ENCODE measurements around the gene LACTBL1.
"Not testable (repeated sequence)": the region's sequence is repeated elsewhere in the genome, so short reads cannot be mapped to it uniquely, and the experiment has no call there.

LACTBL1 gene, protein sequence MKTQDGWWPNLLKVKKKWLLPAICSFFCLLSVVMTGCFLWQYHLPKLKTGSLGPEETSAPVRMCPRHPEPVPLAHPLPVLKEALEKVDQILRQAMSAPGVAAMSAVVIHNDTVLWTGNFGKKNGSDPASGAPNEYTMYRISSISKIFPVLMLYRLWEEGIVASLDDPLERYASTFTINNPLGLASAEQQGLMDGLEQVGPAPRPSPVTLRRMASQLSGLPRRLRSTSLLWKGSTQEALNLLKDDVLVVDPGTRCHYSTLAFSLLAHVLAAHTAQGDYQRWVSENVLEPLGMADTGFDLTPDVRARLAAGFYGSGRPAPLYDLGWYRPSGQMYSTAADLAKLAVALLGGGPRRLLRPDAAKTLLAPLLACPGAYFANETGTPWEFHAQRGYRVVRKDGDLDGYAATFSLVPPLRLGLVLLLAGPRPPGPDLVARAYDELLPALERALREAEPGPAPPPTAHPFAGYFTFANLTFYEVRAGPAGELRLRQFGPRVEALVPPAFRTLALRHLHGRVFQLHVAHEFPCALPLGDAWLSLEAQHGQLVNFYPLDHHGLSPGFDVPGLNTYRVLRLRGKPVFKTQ

DNA sequence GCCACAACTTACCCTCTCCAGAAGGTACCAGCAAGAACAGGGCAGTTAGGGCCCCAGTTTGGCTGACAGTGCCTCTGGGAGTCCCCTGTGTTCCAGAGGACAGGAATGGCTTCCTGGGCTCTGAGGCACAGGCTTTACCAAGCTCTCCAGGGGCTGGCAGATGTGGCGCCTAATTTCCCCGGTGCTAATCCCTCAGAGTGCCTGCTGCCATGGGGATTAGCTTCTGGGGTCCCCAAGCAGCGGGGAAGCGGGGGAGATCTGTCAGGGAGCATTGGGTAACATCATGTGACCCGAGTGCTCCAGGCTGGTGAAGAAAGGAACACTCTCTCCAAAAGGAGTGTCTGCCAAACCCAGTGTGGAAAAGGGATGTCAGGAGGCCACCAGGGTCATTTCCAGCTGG is at the start of gene LACTBL1:
Gene LACTBL1 (minus strand): TSS at position 107 of the 400 bp plus-strand sequence. CDS start 550 bp downstream, outside the sequence.
- DNase-seq = no peak

DNA sequence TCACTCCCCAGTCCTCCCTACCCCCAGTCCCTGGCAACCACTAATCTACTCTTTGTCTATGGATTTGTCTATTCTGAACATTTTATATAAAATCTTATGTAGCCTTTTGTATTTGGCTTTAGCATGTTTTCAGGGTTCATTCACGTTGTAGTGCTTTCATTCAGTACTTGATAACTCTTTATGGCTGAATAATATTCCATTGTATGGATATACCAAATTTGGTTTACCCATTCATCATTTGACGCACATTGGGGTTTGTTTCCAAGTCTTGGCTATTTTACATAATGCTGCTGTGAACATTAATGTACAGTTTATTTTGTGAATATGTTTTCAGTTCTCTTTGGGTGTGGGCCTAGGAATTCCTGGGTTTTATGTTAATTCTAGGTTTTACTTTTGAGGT is 49.2 kb upstream of the LACTBL1 start:
- no peak for DNase-seq

DNA sequence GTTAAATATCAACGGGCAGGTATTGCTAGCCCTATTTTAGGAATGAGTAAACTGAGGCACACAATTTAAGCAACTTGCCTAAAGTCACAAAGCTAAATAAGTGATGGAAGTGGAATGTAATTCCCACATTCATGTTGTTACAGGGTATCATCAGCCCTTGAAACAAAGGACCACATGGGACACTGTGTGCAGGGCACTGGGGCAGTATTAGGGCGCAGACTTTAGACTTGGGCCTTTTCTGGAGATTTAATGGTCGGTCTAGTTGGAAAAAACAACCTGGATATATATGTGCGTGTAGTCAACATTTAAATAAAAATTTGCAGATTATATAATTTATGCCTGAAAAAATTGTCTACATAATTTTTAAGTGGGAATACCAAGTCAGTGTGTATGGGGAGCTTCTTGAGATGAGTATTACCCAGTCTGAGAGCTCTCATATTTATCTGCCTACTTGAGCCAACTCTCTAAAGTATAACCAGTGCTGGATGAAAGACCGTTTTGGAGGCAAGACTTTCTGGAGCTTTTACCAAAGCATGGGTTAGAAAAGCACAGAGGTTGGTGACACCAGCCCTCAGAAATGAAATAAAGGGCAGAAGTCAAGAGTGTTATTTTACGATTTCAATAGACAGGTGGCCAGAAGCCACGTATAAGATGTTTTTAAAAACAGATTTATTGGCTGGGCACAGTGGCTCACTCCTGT is 48.2 kb upstream of the LACTBL1 start:
- no peak for DNase-seq

DNA sequence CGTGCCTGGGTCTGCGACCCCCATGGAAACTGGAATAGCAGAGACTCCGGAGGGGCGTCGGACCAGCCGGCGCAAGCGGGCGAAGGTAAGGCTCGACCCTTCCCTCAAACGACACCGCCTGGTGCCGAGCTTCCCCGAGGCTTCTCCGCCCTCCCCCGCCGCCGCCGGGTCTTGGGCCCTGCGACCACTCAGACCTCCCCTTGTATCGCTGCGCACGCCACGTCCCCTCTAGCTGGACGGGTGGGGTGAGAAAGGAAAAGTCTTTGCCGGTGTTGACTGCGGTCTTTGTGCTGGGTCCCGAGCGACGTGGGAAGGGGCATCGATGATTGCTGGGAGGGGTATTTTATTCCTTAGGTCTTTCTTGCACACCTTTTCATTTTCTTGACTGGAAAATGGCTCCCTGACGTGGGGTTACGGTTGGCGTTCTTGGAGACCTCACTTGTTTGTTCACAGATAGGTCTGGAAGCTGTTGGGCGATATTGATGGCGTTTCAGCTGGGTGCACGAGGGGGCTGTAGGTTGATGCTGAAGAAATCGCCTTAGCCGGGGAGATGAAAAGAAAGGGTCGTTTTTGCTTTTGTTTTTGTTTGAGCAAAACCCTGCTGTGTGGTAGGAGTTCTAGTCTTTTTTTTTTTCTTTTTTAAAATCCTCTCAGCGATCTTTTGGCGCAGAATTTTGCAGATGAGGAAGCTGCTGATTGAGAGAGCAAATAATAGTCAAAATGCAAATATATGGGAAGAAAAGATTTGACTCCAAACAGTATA is 47.4 kb upstream of the LACTBL1 start:
- no peak for DNase-seq

DNA sequence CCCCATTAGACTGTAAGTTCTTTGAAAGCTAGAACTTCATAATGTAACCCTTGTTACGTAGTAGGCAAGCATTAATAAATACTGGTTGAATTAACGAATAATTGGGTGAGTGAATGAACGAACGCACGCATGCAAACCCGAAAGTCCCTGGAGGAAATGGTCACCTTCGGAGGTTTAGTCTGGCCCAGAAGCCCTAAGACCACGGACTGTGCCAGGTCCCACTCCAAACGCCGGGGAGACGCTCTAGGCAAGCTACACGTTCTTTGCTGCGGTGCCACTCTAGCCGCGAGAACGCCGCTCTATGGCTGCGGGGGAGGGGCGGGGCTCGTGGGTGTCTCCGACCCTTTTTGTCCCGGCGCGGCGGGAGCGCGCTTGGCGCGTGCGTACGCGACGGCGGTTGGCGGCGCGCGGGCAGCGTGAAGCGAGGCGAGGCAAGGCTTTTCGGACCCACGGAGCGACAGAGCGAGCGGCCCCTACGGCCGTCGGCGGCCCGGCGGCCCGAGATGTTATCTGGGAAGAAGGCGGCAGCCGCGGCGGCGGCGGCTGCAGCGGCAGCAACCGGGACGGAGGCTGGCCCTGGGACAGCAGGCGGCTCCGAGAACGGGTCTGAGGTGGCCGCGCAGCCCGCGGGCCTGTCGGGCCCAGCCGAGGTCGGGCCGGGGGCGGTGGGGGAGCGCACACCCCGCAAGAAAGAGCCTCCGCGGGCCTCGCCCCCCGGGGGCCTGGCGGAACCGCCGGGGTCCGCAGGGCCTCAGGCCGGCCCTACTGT is 46.6 kb upstream of the LACTBL1 start, which contains the start of gene KDM1A:
Gene KDM1A (plus strand): TSS at position 375 of the 769 bp plus-strand sequence. CDS start 129 bp downstream, at position 504.
- DNase-seq = peak; percentile 94

DNA sequence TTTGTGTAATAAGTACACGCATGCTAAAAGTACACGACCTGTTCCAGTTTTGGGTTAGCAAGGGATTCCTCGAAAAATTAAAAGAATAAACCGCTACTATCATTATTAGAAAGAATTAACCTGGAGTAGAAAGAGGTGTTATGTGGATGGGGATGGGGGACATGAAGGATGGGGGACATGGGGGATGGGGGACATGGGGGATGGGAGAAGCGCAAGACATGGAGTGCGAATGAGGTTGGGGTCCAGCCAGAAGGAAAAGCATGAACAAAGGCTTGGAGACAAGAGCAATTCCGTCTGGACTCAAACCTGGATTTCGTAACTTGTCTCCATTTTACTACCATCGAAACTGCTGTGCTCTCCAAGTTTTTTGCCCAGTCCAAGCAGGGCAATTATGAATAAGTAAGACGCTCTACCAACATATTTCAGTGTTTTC is 46.0 kb upstream of the LACTBL1 start:
- peak; percentile 54 for DNase-seq

DNA sequence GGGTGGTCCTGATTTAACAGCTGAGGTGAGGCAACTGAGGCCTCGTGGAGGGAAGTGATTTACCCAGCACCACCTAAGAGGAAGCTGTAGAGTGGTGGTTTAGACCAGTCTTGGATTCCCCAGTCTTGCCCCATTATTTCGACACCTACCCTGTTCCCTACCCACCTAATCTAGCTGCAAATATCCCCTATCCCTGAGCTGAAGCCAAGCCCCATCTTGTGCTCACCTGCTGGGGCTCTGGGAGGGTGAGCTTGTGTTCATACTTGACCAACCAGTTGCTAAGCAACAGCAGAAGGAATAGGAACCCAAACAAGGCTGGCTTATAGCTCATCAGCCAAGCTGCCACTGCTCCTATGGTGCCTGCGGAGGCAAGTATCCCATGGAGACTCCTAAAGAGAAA is 41.0 kb upstream of the LACTBL1 start:
- DNase-seq = peak; percentile 33

DNA sequence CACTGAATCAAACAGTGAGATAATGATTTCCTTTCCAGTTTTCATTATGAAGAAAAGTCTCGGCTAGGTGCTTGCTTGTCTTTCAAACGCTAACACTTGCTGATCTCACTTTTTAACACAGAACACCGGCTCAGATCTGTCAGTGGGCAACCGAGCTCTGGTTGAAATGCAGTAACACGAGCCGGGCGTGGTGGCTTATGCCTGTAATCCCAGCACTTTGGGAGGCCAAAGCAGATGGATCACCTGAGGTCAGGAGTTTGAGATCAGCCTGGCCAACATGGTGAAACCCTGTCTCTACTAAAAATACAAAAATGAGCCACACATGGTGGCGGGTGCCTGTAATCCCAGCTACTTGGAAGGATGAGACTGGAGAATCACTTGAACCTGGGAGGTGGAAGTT is 37.4 kb upstream of the LACTBL1 start:
- not testable (repeated sequence) for DNase-seq

DNA sequence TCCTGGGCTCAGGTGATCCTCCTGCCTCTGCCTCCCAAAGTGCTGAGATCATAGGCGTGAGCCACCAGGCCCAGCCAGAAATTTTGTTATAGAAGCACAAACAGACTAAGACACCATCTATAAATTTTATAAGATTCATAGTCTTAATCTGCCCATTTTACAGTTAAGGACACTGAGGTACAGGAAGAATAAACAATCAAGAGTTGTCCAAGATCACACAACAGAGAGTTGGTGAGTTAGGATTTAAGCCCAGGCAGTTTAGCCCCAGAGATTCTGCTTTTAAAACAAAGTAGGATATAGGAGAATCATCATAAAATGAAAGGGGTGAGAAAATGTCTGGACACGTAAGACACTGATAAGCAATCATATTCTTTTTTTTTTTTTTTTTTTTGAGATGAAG is 36.2 kb upstream of the LACTBL1 start:
- no peak for DNase-seq

DNA sequence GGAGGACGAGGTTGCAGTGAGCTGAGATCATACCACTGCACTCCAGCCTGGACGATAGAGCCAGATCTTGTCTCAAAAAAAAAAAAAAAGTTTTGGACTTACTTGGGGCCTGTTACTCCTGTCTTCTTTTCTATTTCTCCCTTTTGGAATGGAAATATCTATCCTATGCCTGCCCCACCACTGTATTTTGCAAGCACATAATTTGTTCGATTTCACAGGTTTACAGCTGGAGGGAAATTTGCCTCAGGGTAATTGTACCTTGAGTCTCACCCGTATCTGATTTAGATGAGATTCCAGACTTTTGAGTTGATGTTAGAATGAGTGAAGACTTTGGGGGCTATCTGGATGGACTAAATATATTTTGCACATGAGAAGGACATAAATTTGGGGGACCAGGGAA is 34.4 kb upstream of the LACTBL1 start:
- no peak for DNase-seq

DNA sequence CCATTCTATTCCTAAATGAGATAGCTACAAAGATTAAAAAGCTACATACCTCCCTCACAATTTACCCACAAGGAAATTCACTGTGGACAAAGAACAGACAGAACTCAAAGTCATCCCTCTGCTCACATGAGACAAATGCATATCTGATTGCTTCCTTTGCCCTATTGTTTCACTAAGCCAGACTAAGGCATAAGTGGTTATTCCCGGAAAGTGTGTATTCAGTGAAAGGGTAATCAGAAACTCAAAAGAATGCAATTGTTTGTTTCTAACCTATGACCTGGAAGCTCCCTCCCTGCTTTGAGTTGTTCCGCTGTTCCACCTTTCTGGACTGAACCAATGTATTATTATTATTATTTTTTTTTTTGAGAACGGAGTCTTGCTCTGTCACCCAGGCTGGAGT is 32.1 kb upstream of the LACTBL1 start:
- not testable (repeated sequence) for DNase-seq

DNA sequence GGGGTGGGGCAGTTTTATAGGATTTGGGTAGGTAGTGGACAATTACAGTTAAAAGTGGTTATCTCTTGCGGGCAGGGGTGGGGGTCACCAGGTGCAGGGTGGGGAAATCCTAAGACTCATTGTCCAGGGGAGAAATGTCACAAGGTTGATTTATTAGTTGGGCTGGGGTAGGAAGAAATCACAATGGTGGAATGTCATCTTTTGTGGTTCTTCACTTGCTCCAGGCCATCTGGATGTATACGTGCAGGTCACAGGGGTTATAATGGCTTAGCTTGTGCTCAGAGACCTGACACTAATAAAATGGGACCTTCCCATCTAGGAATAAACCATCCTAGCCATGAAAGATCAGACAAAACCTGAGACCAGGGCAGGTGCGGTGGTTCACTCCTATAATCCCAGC is 31.4 kb upstream of the LACTBL1 start:
- DNase-seq = no peak

DNA sequence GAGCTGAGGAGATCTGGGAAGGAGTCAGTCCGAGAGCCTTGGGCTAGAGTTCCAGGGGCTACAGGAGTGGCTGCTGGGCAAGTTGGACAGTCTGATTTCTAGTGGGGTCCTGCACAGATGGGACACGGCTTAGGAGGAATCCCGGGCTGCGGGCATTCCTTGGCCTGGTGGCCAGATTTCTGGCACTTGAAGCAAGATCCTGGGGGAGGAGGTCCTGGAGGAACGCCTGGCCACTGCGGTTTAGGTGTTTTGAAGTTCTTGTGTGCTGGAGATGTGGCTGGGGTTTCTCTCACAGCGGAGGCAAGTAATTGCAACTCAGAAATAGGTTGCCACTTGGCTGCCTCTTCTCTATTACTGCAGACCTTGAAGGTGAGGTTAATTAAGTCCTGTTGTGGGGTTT is 29.6 kb upstream of the LACTBL1 start:
- not testable (repeated sequence) for DNase-seq

DNA sequence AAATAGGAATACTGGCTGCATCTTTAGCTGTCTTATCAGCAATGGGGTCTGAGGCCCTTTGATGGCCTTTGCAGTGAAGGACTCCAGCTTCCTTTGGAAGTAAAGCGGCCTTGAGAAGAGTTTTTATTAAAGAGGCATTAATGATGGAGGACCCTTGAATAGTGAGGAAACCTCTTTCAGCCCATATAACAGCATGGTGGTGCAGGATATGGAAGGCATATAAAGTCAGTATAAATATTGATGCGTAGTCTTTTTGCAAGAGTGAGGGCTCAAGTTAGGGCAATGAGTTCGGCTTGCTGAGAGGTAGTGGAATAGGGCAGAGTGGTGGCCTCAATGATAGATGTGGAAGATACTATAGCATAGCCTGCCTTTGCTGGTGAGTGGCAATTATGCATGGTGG is 27.5 kb upstream of the LACTBL1 start:
- not testable (repeated sequence) for DNase-seq

DNA sequence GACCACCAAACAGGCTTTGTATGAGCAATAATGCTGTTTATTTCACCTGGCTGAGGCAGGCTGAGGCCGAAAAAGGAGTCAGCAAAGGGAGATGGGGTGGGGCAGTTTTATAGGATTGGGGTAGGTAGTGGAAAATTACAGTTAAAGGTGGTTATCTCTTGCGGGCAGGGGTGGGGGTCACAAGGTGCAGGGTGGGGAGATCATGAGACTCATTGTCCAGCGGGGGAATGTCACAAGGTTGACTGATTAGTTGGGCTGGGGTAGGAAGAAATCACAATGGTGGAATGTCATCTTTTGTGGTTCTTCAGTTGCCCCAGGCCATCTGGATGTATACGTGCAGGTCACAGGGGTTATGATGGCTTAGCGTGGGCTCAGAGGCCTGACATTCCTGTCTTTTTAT is 24.9 kb upstream of the LACTBL1 start:
- not testable (repeated sequence) for DNase-seq

DNA sequence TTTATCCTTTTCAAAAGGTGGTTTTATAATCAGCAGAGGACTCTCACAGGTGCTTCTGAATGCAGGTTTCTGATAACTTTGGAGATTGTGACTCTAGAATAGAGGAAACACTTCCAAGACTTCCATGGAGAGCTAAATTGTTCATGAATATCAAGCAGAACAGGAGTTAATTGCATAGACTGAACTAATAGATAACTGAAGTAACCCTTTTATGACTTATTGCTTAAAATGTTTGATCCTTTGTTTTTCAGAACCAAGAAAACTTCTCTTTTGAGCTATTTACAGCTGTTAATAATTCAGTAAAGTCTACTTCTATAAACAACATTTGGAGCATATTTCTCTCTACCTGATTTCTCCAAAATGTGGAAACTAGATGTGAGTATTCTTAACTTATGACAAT is 23.1 kb upstream of the LACTBL1 start:
- DNase-seq = no peak

DNA sequence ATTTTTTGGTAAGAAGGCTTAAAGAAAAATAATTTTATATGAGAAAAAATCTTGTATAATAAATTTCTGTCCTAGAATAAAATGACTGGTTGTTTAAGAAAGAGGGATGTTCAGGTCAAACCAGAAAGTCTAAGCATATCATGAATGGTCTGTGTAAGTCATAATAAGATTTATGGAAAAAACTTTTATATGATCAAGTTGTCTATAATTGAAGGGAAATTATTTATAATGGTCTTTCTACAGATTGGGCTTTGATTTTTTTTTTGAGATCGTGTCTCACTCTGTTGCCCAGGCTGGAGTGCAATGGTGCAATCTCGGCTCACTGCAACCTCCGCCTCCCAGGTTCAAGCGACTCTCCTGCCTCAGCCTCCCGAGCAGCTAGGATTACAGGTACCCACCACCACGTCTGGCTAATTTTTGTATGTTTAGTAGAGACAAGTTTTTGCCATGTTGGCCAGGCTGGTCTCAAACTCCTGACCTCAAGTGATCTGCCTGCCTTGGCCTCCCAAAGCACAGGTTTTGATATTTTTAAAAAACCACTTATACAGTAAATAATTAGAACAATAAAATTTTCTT is 20.6 kb upstream of the LACTBL1 start:
- DNase-seq = not testable (repeated sequence)

DNA sequence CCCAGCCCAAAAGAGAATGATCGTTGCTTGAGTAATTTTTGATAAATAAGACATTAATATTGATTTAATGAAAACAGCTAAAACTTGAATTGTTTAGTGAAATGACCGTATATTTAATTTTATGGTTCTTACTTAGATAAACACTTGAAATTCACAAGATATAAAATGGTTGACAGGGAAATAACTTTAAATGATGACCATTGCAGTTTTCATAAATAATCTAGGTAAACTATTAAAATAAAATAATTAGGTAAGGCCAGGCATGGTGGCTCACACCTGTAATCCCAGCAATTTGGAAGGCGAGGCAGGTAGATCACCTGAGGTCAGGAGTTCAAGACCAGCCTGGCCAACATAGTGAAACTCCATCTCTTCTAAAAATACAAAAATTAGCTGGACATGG is 19.7 kb upstream of the LACTBL1 start:
- DNase-seq = not testable (repeated sequence)

DNA sequence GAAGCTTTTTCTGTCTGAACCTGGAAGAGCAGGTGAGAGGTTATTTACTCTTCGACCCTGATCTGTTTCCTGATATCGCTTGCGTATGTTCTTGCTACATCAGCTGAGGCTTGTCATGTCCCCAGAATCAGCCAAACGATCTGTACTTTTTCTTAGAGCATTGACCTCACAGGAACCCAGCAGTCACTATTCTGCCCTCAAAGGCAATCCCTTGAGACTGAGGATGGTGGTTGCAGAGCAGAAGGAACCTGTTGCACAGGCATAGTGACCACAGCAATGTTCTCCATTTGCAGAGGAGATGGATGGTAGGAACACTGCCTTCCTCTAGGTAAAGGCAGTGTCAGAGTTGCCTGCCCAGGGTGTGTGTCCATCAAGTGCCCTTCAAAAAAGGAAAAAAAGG is 11.3 kb upstream of the LACTBL1 start:
- no peak for DNase-seq

DNA sequence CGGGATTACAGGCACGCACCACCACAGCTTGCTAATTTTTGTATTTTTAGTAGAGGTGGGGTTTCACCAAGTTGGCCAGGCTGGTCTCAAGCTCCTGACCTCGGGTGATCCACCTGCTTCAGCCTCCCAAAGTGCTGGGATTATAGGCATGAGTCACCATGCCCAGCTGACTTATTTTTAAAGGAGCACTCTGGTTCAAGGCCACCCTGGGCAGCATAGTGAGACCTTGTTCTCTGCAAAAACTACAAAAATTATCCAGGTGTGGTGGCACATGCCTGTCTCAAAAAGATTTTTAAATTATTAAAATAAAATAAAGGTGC is 7.8 kb upstream of the LACTBL1 start:
- DNase-seq = not testable (repeated sequence)

DNA sequence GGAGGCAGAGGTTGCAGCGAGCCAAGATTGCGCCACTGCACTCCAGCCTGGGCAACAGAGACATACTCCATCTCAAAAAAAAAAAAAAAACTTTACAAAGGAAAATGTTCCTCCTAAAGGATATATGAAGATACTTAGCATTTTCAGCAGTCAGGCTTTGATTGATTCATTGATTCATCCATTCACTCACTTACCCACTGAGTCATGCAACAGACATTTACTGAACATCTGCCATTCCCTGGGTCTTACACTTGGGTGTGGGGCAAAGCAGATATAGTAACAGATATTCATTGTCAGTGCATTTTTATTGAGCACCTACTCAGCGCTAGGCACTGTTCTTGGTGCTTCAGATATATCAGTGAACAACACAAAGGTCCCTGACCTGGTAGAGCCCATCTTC is 5.6 kb upstream of the LACTBL1 start:
- no peak for DNase-seq
